ENCODE results near the gene PLIN4. TPM values are rescaled to one million over a fixed set of nuclear protein-coding genes. Genes with fewer than 3 reads are reported as not detected.

The PLIN4 gene
- total and polyA plus RNA-seq, 5 experiments from 2014 or later, result 0.07 to 0.36 (median 0.11) TPM

Other genes with a start within 250 kb of the PLIN4 start
- gene SHD, start 239.2 kb downstream of the PLIN4 start, total RNA-seq, result not detected
- gene SHD, start 239.2 kb downstream of the PLIN4 start, polyA plus RNA-seq, result not detected
- 10 to 100 TPM; 41.6 to 43.9 TPM for gene TMIGD2, start 216.1 kb downstream of the PLIN4 start, total RNA-seq
- gene TMIGD2, start 216.1 kb downstream of the PLIN4 start, polyA plus RNA-seq, result 100 to 1,000 TPM in 1 of 3 donors, 10 to 100 TPM in 2; 65.8 to 105 (median 96.5) TPM
- gene FSD1, start 213.9 kb downstream of the PLIN4 start, total RNA-seq, result 1 to 10 TPM; 1.4 to 4.0 TPM
- 1 to 10 TPM; 1.5 to 3.9 (median 3.4) TPM for gene FSD1, start 213.9 kb downstream of the PLIN4 start, polyA plus RNA-seq
- gene STAP2, start 179.7 kb downstream of the PLIN4 start, total RNA-seq, result 1 to 10 TPM; 1.4 to 2.3 TPM
- 1 to 10 TPM; 1.3 to 2.6 (median 1.5) TPM for gene STAP2, start 179.7 kb downstream of the PLIN4 start, polyA plus RNA-seq
- gene MPND, start 174.9 kb downstream of the PLIN4 start, total RNA-seq, result 10 to 100 TPM; 18.9 to 22.1 TPM
- gene MPND, start 174.9 kb downstream of the PLIN4 start, polyA plus RNA-seq, result 1 to 10 TPM; 4.6 to 5.3 (median 4.7) TPM
- 10 to 100 TPM; 38.3 to 38.6 TPM for gene SH3GL1, start 117.9 kb downstream of the PLIN4 start, total RNA-seq
- 10 to 100 TPM; 11.8 to 20.4 (median 12.3) TPM for gene SH3GL1, start 117.9 kb downstream of the PLIN4 start, polyA plus RNA-seq
- 10 to 100 TPM in 1 of 2 experiments, 1 to 10 TPM in 1; 7.5 to 10.9 TPM for gene CHAF1A, start 115.8 kb downstream of the PLIN4 start, total RNA-seq
- 1 to 10 TPM; 1.7 to 2.4 (median 2.1) TPM for gene CHAF1A, start 115.8 kb downstream of the PLIN4 start, polyA plus RNA-seq
- 10 to 100 TPM; 61.3 to 75.2 TPM for gene UBXN6, start 60.7 kb downstream of the PLIN4 start, total RNA-seq
- gene UBXN6, start 60.7 kb downstream of the PLIN4 start, polyA plus RNA-seq, result 1 to 10 TPM; 2.4 to 6.6 (median 3.9) TPM
- 10 to 100 TPM; 35.5 to 40.0 TPM for gene HDGFL2, start 46.2 kb downstream of the PLIN4 start, total RNA-seq
- 10 to 100 TPM; 15.0 to 25.3 (median 19.0) TPM for gene HDGFL2, start 46.2 kb downstream of the PLIN4 start, polyA plus RNA-seq
- gene PLIN5, start 16.7 kb upstream of the PLIN4 start, total RNA-seq, result 1 to 10 TPM; 2.3 to 2.6 TPM
- gene PLIN5, start 16.7 kb upstream of the PLIN4 start, polyA plus RNA-seq, result under 1 TPM; 0.28 to 0.90 (median 0.30) TPM
- not detected for gene LRG1, start 21.6 kb upstream of the PLIN4 start, total RNA-seq
- not detected for gene LRG1, start 21.6 kb upstream of the PLIN4 start, polyA plus RNA-seq
- under 1 TPM; 0.60 to 0.68 TPM for gene SEMA6B, start 41.2 kb upstream of the PLIN4 start, total RNA-seq
- not detected for gene SEMA6B, start 41.2 kb upstream of the PLIN4 start, polyA plus RNA-seq
- 10 to 100 TPM; 19.1 to 20.7 TPM for gene TNFAIP8L1, start 121.0 kb upstream of the PLIN4 start, total RNA-seq
- gene TNFAIP8L1, start 121.0 kb upstream of the PLIN4 start, polyA plus RNA-seq, result 10 to 100 TPM in 2 of 3 donors, 1 to 10 TPM in 1; 5.6 to 16.5 (median 10.3) TPM
- 10 to 100 TPM; 24.9 to 25.8 TPM for gene MYDGF, start 151.9 kb upstream of the PLIN4 start, total RNA-seq
- 100 to 1,000 TPM; 103 to 114 (median 114) TPM for gene MYDGF, start 151.9 kb upstream of the PLIN4 start, polyA plus RNA-seq
- gene DPP9, start 205.4 kb upstream of the PLIN4 start, total RNA-seq, result 10 to 100 TPM; 82.3 to 86.6 TPM
- 10 to 100 TPM; 16.1 to 30.6 (median 21.9) TPM for gene DPP9, start 205.4 kb upstream of the PLIN4 start, polyA plus RNA-seq